IMR-90 (cell line): Measurements from ENCODE around the gene NTSR1. TPM values are rescaled to one million over a fixed set of nuclear protein-coding genes. Genes with fewer than 3 reads are reported as not detected.

Experiments
- polyA plus RNA-seq, 3 experiments: library from polyadenylated mRNA; depleted of rRNA; stranded (reverse); fragments of >200 nt; gene quantifications; 2 replicates each; pipeline ENCODE4 v1.2.3, GENCODE V29; 2012; ENCODE audit warnings: low replicate concordance in 1 of 3
- total RNA-seq: library from RNA; depleted of rRNA; stranded (reverse); fragments of >200 nt; gene quantifications from 2 replicates; pipeline ENCODE4 v1.2.3, GENCODE V29; 2012; rRNA removed

The NTSR1 gene
- total and polyA plus RNA-seq, 2 of the 4 experiments (the other 2 are of a cell fraction): 0.54 to 1.8 TPM

Other genes starting within 250 kb of the NTSR1 start
- not detected in 2 replicates for gene GATA5, start 232.8 kb upstream of the NTSR1 start, total RNA-seq
- gene GATA5, start 232.8 kb upstream of the NTSR1 start, polyA plus RNA-seq (2012; rRNA removed): not detected in 2 replicates
- 0.56 and 0.72 TPM in 2 replicates for gene SLCO4A1, start 66.3 kb upstream of the NTSR1 start, total RNA-seq
- 1.1 and 1.5 TPM in 2 replicates for gene SLCO4A1, start 66.3 kb upstream of the NTSR1 start, polyA plus RNA-seq (2012; rRNA removed)
- gene MRGBP, start 87.6 kb downstream of the NTSR1 start, total RNA-seq: 18.3 and 21.9 TPM in 2 replicates
- gene MRGBP, start 87.6 kb downstream of the NTSR1 start, polyA plus RNA-seq (2012; rRNA removed): 15.5 and 17.7 TPM in 2 replicates
- gene OGFR, start 96.0 kb downstream of the NTSR1 start, total RNA-seq: 22.4 and 26.9 TPM in 2 replicates
- 30.1 and 38.2 TPM in 2 replicates for gene OGFR, start 96.0 kb downstream of the NTSR1 start, polyA plus RNA-seq (2012; rRNA removed)
- 0.28 and 0.36 TPM in 2 replicates for gene COL9A3, start 108.2 kb downstream of the NTSR1 start, total RNA-seq
- gene COL9A3, start 108.2 kb downstream of the NTSR1 start, polyA plus RNA-seq (2012; rRNA removed): 1.4 TPM in 2 replicates
- 8.2 and 8.3 TPM in 2 replicates for gene TCFL5, start 153.0 kb downstream of the NTSR1 start, total RNA-seq
- 5.6 and 6.0 TPM in 2 replicates for gene TCFL5, start 153.0 kb downstream of the NTSR1 start, polyA plus RNA-seq (2012; rRNA removed)
- 28.1 and 38.3 TPM in 2 replicates for gene DIDO1, start 217.7 kb downstream of the NTSR1 start, total RNA-seq
- 17.5 and 21.8 TPM in 2 replicates for gene DIDO1, start 217.7 kb downstream of the NTSR1 start, polyA plus RNA-seq (2012; rRNA removed)
- 33.9 and 36.4 TPM in 2 replicates for gene GID8, start 229.3 kb downstream of the NTSR1 start, total RNA-seq
- gene GID8, start 229.3 kb downstream of the NTSR1 start, polyA plus RNA-seq (2012; rRNA removed): 18.8 and 21.5 TPM in 2 replicates
- 1.4 and 2.2 TPM in 2 replicates for gene SLC17A9, start 243.9 kb downstream of the NTSR1 start, total RNA-seq
- gene SLC17A9, start 243.9 kb downstream of the NTSR1 start, polyA plus RNA-seq (2012; rRNA removed): 14.4 and 17.3 TPM in 2 replicates